ENCODE data around the gene ZC3HAV1.
"Not testable (repeated sequence)": the region's sequence is repeated elsewhere in the genome, so short reads cannot be mapped to it uniquely, and the experiment has no call there.

ZC3HAV1 gene

DNA sequence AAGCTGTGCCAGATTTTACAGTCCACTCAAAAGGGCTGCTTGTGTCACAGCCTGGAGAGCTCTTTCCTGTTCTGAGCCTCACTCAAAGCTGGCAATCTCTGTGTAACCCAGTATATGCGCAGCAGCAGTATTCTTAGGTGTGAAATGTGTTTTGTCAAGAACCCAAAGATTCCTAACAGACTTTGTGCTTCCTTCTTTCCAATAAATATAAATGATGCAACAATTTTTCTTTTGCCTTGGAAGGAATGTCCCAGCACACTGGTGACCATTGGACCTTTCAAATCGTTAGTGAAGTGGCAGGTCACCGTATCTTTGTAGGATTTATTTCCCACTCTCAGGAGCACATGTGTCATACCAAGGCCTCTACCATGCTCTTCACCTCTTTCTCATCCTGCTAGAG, 5.6 kb upstream of the ZC3HAV1 start:
- intact Hi-C loops (cut with DNase I): no loop called here
- DNase-seq: no peak

- intact Hi-C loops (cut with DNase I): no loop called here
- DNase-seq: no peak
Observed at GRCh38 chr7:139114585-139114984, 5.1 kb upstream of the ZC3HAV1 start.

- DNase-seq: no peak
- intact Hi-C loops (cut with DNase I): no loop called here
Observed at GRCh38 chr7:139114018-139114417, 4.5 kb upstream of the ZC3HAV1 start.

GRCh38 chr7:139112741-139113250, 3.3 kb upstream of the ZC3HAV1 start:
- intact Hi-C loops (cut with DNase I): no loop called here
- no peak for DNase-seq

- intact Hi-C loops (cut with DNase I): no loop called here
- DNase-seq: no peak
Observed at GRCh38 chr7:139112316-139112715, 2.8 kb upstream of the ZC3HAV1 start.

DNA sequence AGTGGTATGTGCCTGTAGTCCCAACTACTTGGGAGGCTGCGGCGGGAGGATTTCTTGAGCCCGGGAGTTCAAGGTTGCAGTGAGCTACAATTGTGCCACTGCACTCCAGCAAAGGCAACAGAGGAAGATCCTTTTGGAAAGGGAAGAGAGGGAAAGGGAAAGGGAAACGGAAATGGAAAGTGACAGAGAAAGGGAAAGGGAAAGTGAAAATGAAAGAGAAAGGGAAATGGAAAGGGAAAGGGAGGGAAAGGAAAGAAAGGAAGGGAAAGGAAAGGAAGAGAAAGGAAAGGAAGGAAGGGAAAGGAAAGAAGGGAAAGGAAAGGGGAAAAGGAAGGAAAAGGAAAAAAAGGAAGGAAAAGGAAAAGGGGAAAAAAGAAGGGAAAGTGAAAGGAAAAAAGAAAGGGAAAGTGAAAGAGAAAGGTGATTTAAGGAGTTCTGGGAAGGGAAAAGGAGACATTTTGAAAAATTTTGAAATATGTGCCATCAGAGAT, 2.3 kb upstream of the ZC3HAV1 start:
- no peak for DNase-seq
- intact Hi-C loops (cut with DNase I): no loop called here

GRCh38 chr7:139111147-139111546, 1.6 kb upstream of the ZC3HAV1 start:
- DNase-seq: no peak
- intact Hi-C loops (cut with DNase I): no loop called here

GRCh38 chr7:139109983-139110411, 477 bp upstream of the ZC3HAV1 start:
- intact Hi-C loops (cut with DNase I): no loop called here
- DNase-seq: no peak

GRCh38 chr7:139108266-139109187, 993 bp downstream of the ZC3HAV1 start:
- peak in 21 of 42 donors; percentile 4 to 52 (median 23) for DNase-seq
- intact Hi-C loops (cut with DNase I): no loop called here

GRCh38 chr7:139106959-139107358, 2.6 kb downstream of the ZC3HAV1 start:
- no peak for DNase-seq
- intact Hi-C loops (cut with DNase I): no loop called here

GRCh38 chr7:139106227-139106626, 3.3 kb downstream of the ZC3HAV1 start:
- intact Hi-C loops (cut with DNase I); DNase-seq: not testable (repeated sequence)

- intact Hi-C loops (cut with DNase I): no loop called here
- DNase-seq: no peak
Observed at GRCh38 chr7:139105484-139105883, 4.0 kb downstream of the ZC3HAV1 start.

- no peak for DNase-seq
- intact Hi-C loops (cut with DNase I): no loop called here
Observed at GRCh38 chr7:139104091-139104450, 5.4 kb downstream of the ZC3HAV1 start.

GRCh38 chr7:139103057-139103815, 6.3 kb downstream of the ZC3HAV1 start:
- intact Hi-C loops (cut with DNase I): no loop called here
- DNase-seq: no peak

DNA sequence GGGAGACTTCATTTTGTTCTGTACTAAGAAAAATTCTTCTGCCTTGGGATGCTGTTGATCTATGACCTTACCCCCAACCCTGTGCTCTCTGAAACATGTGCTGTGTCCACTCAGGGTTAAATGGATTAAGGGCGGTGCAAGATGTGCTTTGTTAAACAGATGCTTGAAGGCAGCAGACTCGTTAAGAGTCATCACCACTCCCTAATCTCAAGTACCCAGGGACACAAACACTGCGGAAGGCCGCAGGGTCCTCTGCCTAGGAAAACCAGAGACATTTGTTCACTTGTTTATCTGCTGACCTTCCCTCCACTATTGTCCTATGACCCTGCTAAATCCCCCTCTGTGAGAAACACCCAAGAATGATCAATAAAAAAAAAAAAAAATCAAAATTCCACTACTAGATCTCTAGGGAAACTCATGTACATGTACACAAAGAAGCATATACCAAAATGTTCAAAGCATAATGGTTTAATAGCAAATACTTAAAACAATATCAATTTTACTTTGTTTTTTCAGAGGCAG, 7.8 kb downstream of the ZC3HAV1 start:
- intact Hi-C loops (cut with DNase I); DNase-seq: not testable (repeated sequence)

GRCh38 chr7:139099172-139099947, 10.2 kb downstream of the ZC3HAV1 start:
- intact Hi-C loops (cut with DNase I): no loop called here
- DNase-seq: no peak

DNA sequence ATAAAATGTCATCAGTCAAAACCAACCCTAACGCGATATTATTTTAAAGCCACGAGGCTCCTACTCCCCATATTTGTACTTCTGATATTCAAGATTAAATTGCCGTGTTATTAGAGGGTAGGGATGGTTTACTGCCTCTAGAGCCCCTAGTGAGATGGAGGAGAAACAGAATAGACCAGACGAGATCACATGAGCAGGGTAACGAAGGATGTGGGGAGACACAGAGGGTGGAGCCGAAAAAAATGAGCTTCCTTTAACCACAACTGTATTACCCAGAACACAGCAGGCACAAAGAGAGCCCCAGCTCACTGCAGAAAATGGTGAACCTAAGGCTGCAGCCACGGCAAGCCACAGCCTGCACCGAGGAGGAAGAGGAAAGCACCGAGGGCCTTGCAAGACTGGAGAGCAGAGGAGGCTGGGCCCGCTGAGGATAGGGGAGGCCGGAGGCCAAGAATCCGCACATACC, 14.3 kb downstream of the ZC3HAV1 start:
- DNase-seq: peak in 1 of 42 donors; percentile 16
- intact Hi-C loops (cut with DNase I): no loop called here

- intact Hi-C loops (cut with DNase I): no loop called here
- no peak for DNase-seq
Observed at GRCh38 chr7:139094596-139094995, 14.9 kb downstream of the ZC3HAV1 start.

DNA sequence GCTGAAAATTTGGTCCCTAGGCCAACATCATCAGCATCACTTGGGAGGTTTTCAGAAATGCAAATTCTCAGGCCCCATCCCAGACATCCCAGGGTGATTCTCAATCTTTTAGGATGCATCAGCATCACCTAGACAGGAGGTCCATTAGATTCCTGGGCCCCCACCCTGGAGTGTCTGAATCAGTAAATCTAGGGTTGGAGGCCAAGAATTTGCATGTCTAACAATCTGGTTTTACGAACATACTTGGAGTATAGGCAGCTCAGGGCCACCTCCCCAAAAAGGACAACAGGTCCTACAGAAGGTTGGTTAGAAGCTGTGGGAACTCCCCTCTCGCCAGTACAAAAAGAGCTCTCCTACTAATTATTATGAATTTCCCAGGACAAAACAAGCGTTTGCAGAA, 15.5 kb downstream of the ZC3HAV1 start:
- intact Hi-C loops (cut with DNase I): no loop called here

More for the DNA sequence above, 15.5 kb downstream of the ZC3HAV1 start:
- DNase-seq: no peak

All from head of caudate nucleus (tissue), 42 donors.